K562 (cell line): ENCODE data around the gene RASGRP4. TPM values are rescaled to one million over a fixed set of nuclear protein-coding genes. Genes with fewer than 3 reads are reported as not detected.
A peak's percentile ranks its signal among the peaks of the same experiment; 100 is the strongest.
"Not testable (repeated sequence)": the region's sequence is repeated elsewhere in the genome, so short reads cannot be mapped to it uniquely, and the experiment has no call there.

Experiments used
- ATAC-seq: fragments of 200-7000 bp; cut with Tn5 transposase; 3 replicates; pipeline ENCODE4 v1.9.1; 2020; ENCODE audit warnings: moderate library complexity
- BruUV-seq: library from RNA; stranded (reverse); fragments of 400-500 nt; replicated peaks from 2 replicates; lab custom pipeline; 2021; lab: Mats Ljungman, UMichigan
- CTCF ChIA-PET: fragments of 300-600 bp; formaldehyde crosslinking; extraction: SDS; loops from one replicate; lab custom pipeline; 2021; ENCODE audit warnings: low intra/inter-chr PET ratio; lab: Yijun Ruan, JAX
- POLR2A ChIA-PET: fragments of 300-600, 350-650 bp; sonication (Branson Sonifier 250); formaldehyde crosslinking; extraction: SDS; loops from one replicate; lab custom pipeline; 2021; ENCODE audit warnings: antibody characterized with exemption, inconsistent platforms; lab: Yijun Ruan, JAX
- DNase-seq, 4 experiments: peaks; one replicate each; pipeline versions ENCODE4 v3.0.0 to v3.0.0-alpha.2; 2011 to 2018; ENCODE audit warnings: low spot score in 3 of 4, mixed read lengths in 3 of 4; ENCODE audit errors: extremely low read depth in 1 of 4
- FAIRE-seq: peaks from 2 replicates; lab custom pipeline; 2011; peaks lifted over from hg19 to GRCh38; lab: Jason Lieb, UNC
- H2AFZ ChIP-seq: 2 replicates; pipeline ENCODE4 v1.6.0; 2011; ENCODE audit warnings: low read depth, low read length, control low read depth, inconsistent platforms
- H3K27ac ChIP-seq: fragments of 200-600 bp; 3 replicates; pipeline ENCODE4 v1.8.0; 2011; ENCODE audit warnings: low read depth, mild to moderate bottlenecking, control low read depth, inconsistent platforms, low read length, moderate library complexity, mixed read lengths; ENCODE audit errors: extremely low read depth
- H3K27me3 ChIP-seq, 2 experiments: fragments of 300-600 bp in 1 of 2; 2 replicates in 1 of 2; 3 replicates in 1 of 2; pipeline versions ENCODE4 v1.6.0 to v1.8.0; 2011; ENCODE audit warnings: inconsistent platforms in 2 of 2, low read length in 2 of 2, mild to moderate bottlenecking in 1 of 2, mixed read lengths in 1 of 2, moderate library complexity in 1 of 2; ENCODE audit not compliant: control insufficient read depth in 2 of 2, insufficient read depth in 2 of 2
- H3K36me3 ChIP-seq: fragments of 300-600 bp; 3 replicates; pipeline ENCODE4 v1.8.0; 2011; ENCODE audit warnings: mild to moderate bottlenecking, low read length, inconsistent platforms; ENCODE audit not compliant: control insufficient read depth, insufficient read depth
- H3K4me1 ChIP-seq, 2 experiments: fragments of 200-600 bp in 1 of 2; replicated peaks in 1 of 2; 2 replicates in 1 of 2; 3 replicates in 1 of 2; pipeline versions ENCODE4 v1.5.1 to v1.8.0; 2011; ENCODE audit warnings: inconsistent platforms in 2 of 2, low read length in 2 of 2, mild to moderate bottlenecking in 1 of 2, mixed read lengths in 1 of 2, moderate library complexity in 1 of 2; ENCODE audit not compliant: control insufficient read depth in 2 of 2, insufficient read depth in 2 of 2
- H3K4me2 ChIP-seq: 2 replicates; pipeline ENCODE4 v1.6.1; 2011; ENCODE audit warnings: low read length, control low read depth, inconsistent platforms, mixed read lengths; ENCODE audit not compliant: insufficient read depth
- H3K4me3 ChIP-seq: fragments of 200-600 bp; sonication (generic), shearing (Covaris generic); 2 replicates; pipeline ENCODE4 v1.5.1; 2016; ENCODE audit warnings: control low read depth, inconsistent platforms
- H3K79me2 ChIP-seq: fragments of 200-600 bp; 3 replicates; pipeline ENCODE4 v1.8.0; 2011; ENCODE audit warnings: low read length, inconsistent platforms; ENCODE audit not compliant: control insufficient read depth, insufficient read depth
- H3K9ac ChIP-seq, 2 experiments: 2 replicates each; pipeline versions ENCODE4 v1.6.0 to v1.6.1; 2011; ENCODE audit warnings: low read depth in 2 of 2, low read length in 2 of 2, control low read depth in 1 of 2, inconsistent platforms in 1 of 2, mild to moderate bottlenecking in 1 of 2, mixed read lengths in 1 of 2; ENCODE audit not compliant: insufficient read depth in 1 of 2
- H3K9me1 ChIP-seq: one replicate; pipeline ENCODE4 v1.6.0; 2011; ENCODE audit warnings: inconsistent platforms, mild to moderate bottlenecking, low read length, moderate library complexity; ENCODE audit not compliant: control insufficient read depth, insufficient read depth
- H3K9me3 ChIP-seq: replicated peaks from 2 replicates; pipeline ENCODE4 v1.5.1; 2011; ENCODE audit warnings: low read depth, low read length, inconsistent platforms; ENCODE audit not compliant: control insufficient read depth, insufficient read depth
- H4K20me1 ChIP-seq: replicated peaks from 2 replicates; pipeline ENCODE4 v1.6.1; 2011; ENCODE audit warnings: low read length, inconsistent platforms, mixed read lengths; ENCODE audit not compliant: control insufficient read depth, insufficient read depth
- POLR2G ChIP-seq: fragments of 200-400 bp; formaldehyde crosslinking; IDR thresholded peaks from 2 replicates; pipeline ENCODE4 v1.6.1; 2017; ENCODE audit warnings: low read depth, mild to moderate bottlenecking, antibody characterized with exemption, low read length, moderate library complexity
- POLR3G ChIP-seq: IDR thresholded peaks from 2 replicates; pipeline ENCODE4 v1.6.1; 2011; ENCODE audit not compliant: insufficient read length, insufficient replicate concordance; ENCODE audit errors: extremely low read depth
- WGBS: fragments of 100-300 bp; shearing (Covaris generic); methylation state at CpG from one replicate; pipeline ENCODE4 v1.1.6; 2016; ENCODE audit warnings: low coverage, mixed read lengths; ENCODE audit not compliant: insufficient coverage; ENCODE audit errors: missing lambda C conversion rate; 5-methylcytosine and 5-hydroxymethylcytosine counted together
- in situ Hi-C: fragments of 300-500 bp; cut with MboI; formaldehyde crosslinking; loops from 4 replicates; pipeline ENCODE4 v1.15.0; 2018; ENCODE audit warnings: inconsistent platforms, mixed read lengths
- intact Hi-C: fragments of 100-400 bp; cut with micrococcal nuclease; formaldehyde crosslinking; loops from 2 replicates; pipeline ENCODE4 v1.14.2; 2022
- polyA plus RNA-seq, 8 experiments: library from polyadenylated mRNA; depleted of rRNA in 4 of 8; stranded (reverse) in 5 of 8; unstranded in 3 of 8; fragments of >200 nt; fragmentation: Nextera tagmentation in 2 of 8; fragmentation: Illumina TruSeq in 1 of 8; extraction: Ambion mirVana in 2 of 8; extraction: Trizol in 1 of 8; gene quantifications; 2 replicates each; pipeline versions ENCODE4 v1.2.1 to v1.2.3, GENCODE V29; 2011 to 2014; ENCODE audit warnings: inconsistent platforms in 1 of 8, missing spikeins in 1 of 8
- total RNA-seq, 7 experiments: library from RNA; depleted of rRNA in 6 of 7; stranded (reverse); fragments of >200 nt in 6 of 7; fragmentation: Illumina TruSeq in 2 of 7; extraction: Trizol in 2 of 7; gene quantifications; 2 replicates each; pipeline versions ENCODE4 v1.2.1 to v1.2.3, GENCODE V29; 2011 to 2021; ENCODE audit warnings: low replicate concordance in 1 of 7

Gene RASGRP4
- total and polyA plus RNA-seq, 9 of the 15 experiments (the other 6 are each of a cell fraction or from before 2014, with no cell fraction given): 0.39 to 4.6 (median 3.8) TPM

- in situ Hi-C loops (no loop called here), intact Hi-C loops (no loop called here)
- BruUV-seq: no TSS peak
- H3K27ac ChIP-seq: no peak overlapping the region
- H3K4me3 ChIP-seq: no peak overlapping the region
- ChIA-PET CTCF (no interaction called here), POLR2A (no interaction called here)
- WGBS: 68% methylated on average over 10 of the region's 21 CpGs
- no peaks in the 10 kb centered on the region for H3K9me1 ChIP-seq
- H3K9ac ChIP-seq: no peak overlapping the region
- no peaks in the 10 kb centered on the region for H3K27me3 ChIP-seq
- DNase-seq (no peak), ATAC-seq (no peak), FAIRE-seq (no peak)
- H3K4me1 ChIP-seq: peaks cover 0 to 4% of the 10 kb centered on the region in 2 experiments; a peak in 1 of 5 replicates
- no peaks in the 10 kb centered on the region for H4K20me1 ChIP-seq
- H3K36me3 ChIP-seq: peaks cover 21% of the 10 kb centered on the region; the same call in 1 of the 3 replicates
- H3K79me2 ChIP-seq: no peaks in the 10 kb centered on the region
- H3K9me3 ChIP-seq: no peaks in the 10 kb centered on the region
- no peak overlapping the region for H3K4me2 ChIP-seq
- TF ChIP-seq POLR3G: no peak
- peak; percentile 31; the same call in 1 of the 2 replicates for TF ChIP-seq POLR2G
- TF ChIP-seq, all 486 proteins: peak for 1
- no peak overlapping the region for H2AFZ ChIP-seq
Observed at GRCh38 chr19:38473201-38473600, 47.2 kb upstream of the RASGRP4 start.

DNA sequence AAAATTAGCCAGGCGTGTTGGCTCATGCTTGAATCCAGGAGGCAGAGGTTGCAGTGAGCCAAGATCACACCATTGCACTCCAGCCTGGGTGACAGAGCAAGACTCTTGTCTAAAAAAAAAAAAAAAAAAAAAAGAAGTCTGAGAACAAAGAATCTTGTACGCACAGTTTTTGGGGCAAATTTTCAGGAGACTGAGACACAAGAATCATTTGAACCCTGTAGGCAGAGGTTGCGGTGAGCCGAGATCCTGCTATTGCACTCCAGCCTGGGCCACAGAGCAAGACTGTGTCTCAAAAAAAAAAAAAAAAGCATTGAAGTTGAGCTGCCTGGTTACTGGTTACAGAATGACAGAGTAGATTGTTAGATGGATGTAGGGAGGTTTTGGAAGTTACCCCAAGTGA is 46.7 kb upstream of the RASGRP4 start:
- FAIRE-seq, ATAC-seq, CTCF ChIA-PET, H3K4me1 ChIP-seq, BruUV-seq, H3K27me3 ChIP-seq, intact Hi-C loops, H3K4me2 ChIP-seq, H4K20me1 ChIP-seq, H3K79me2 ChIP-seq, POLR2A ChIA-PET, DNase-seq, H3K9me3 ChIP-seq, H3K4me3 ChIP-seq, H3K27ac ChIP-seq, in situ Hi-C loops, H3K9ac ChIP-seq, H3K9me1 ChIP-seq, H2AFZ ChIP-seq: not testable (repeated sequence)
- WGBS: 75% methylated on average over 4 of the region's 4 CpGs
- peaks cover 25% of the 10 kb centered on the region; the same call in 1 of the 3 replicates for H3K36me3 ChIP-seq
